HAP-1 (cell line): ENCODE results near the gene DNAJB4.
A peak's percentile ranks its signal among the peaks of the same experiment; 100 is the strongest.
"Not testable (repeated sequence)": the region's sequence is repeated elsewhere in the genome, so short reads cannot be mapped to it uniquely, and the experiment has no call there.

Experiments used
- DNase-seq, 2 experiments: peaks; one replicate each; pipeline ENCODE4 v3.0.0-alpha.2; 2016 to 2020; ENCODE audit warnings: low spot score in 2 of 2
- H3K27me3 ChIP-seq: fragments of 250-450 bp; sonication (Bioruptor Pico); 2 replicates; pipeline ENCODE4 v1.5.1; 2020; ENCODE audit warnings: low read depth, mild to moderate bottlenecking, moderate library complexity
- H3K36me3 ChIP-seq: fragments of 250-450 bp; sonication (Bioruptor Pico); replicated peaks from 2 replicates; pipeline ENCODE4 v1.5.1; 2020; ENCODE audit warnings: mild to moderate bottlenecking
- H3K4me1 ChIP-seq: fragments of 250-450 bp; sonication (Bioruptor Pico); 2 replicates; pipeline ENCODE4 v1.5.1; 2020; ENCODE audit warnings: mild to moderate bottlenecking
- H3K4me3 ChIP-seq: fragments of 250-450 bp; sonication (Bioruptor Pico); 2 replicates; pipeline ENCODE4 v1.5.1; 2020; ENCODE audit warnings: mild to moderate bottlenecking, moderate library complexity
- H3K9me3 ChIP-seq: fragments of 250-450 bp; sonication (Bioruptor Pico); 2 replicates; pipeline ENCODE4 v1.5.1; 2020; ENCODE audit warnings: mild to moderate bottlenecking, moderate library complexity
- in situ Hi-C: fragments of 300-500 bp; cut with MboI; formaldehyde crosslinking; loops from 3 replicates; pipeline ENCODE4 v1.14.3; 2020; ENCODE audit warnings: low sequenced_read_pairs, inconsistent platforms, mixed read lengths

Gene DNAJB4

GRCh38 chr1:78003882-78004718 is 639 bp upstream of the DNAJB4 start:
- Histone ChIP-seq H3K36me3 (no peaks in the 10 kb centered on the region), H3K4me3 (peak overlapping the region; percentile 39), H3K27me3 (no peaks in the 10 kb centered on the region), H3K9me3 (no peaks in the 10 kb centered on the region), H3K4me1 (peaks cover 24% of the 10 kb centered on the region)
- peak; percentile 83 to 91 for DNase-seq
- in situ Hi-C loops: no loop called here

DNA sequence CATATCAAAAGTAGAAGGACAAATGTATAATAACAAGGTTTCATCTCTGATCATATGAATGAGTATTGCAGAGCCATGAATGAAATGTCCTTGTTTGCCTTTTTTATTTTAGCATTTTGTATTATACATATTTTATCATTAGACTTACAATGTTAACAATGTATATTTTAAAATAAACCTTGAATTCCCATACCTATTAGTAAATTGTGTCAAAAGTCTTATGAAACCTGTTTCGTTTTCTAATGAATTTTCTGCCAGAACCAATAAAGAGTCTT is 646 bp downstream of the DNAJB4 start:
- Histone ChIP-seq H3K27me3 (no peaks in the 10 kb centered on the region), H3K9me3 (no peaks in the 10 kb centered on the region), H3K36me3 (no peaks in the 10 kb centered on the region), H3K4me3 (peak overlapping the region; percentile 39), H3K4me1 (peaks cover 29% of the 10 kb centered on the region)
- DNase-seq: no peak
- in situ Hi-C loops: no loop called here

DNA sequence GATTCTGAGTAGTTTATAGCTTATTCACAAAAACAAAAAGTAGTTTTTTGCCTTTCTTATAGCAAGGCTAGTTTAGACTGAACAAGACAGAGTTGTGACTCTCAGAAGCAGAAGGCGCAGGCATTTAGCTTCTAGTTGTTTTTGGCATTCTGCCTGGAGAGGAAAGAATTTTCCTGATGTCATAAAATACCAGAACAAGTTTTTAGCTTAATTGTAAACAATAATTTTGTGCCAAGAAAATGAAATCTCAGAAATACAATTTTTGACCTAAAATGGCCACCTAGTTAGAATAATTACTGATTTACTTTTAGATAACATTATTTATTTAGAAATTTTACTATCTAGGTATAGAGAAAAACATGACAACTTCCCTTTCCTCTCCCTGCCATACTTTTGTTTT is 1.0 kb downstream of the DNAJB4 start:
- Histone ChIP-seq H3K36me3 (no peaks in the 10 kb centered on the region), H3K27me3 (no peaks in the 10 kb centered on the region), H3K4me1 (peaks cover 29% of the 10 kb centered on the region), H3K4me3 (peak overlapping the region; percentile 39), H3K9me3 (no peaks in the 10 kb centered on the region)
- DNase-seq: peak; percentile 31 to 64
- in situ Hi-C loops: no loop called here

- Histone ChIP-seq H3K4me1 (peaks cover 29% of the 10 kb centered on the region), H3K36me3 (no peaks in the 10 kb centered on the region), H3K9me3 (no peaks in the 10 kb centered on the region), H3K27me3 (no peaks in the 10 kb centered on the region), H3K4me3 (peak overlapping the region; percentile 39)
- in situ Hi-C loops: no loop called here
- no peak for DNase-seq
These were observed 1.8 kb downstream of the DNAJB4 start for GRCh38 chr1:78006521-78006920.

DNA sequence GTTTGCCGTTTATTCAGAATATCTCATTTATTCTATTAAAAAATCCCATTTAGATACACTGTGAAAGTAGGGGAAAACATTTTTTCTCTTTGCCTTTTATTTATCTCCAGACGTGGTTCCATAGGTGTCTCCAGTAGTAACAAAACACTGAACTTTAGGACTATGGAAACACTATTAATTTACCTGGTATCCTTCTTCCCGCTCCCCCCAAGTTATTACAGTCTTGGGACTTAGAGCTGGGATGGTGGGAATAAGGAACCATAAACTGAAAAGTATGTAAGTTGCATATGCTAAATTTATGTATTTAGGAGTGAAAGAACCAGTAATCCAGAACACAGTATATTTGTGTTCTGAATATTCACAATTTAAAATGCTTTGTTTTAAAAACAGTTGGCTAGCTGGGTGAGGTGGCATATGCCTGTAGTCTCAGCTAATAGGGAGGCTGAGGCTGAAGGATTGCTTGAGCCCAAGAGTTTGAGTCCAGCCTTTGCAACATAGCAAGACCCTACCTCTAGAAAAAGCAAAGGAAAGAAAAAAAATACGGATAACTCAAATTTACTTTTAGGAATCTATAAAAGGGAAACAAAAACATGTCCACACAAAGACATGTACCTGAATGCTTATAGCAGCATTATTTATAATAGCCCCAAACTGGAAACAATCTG is 3.1 kb downstream of the DNAJB4 start:
- in situ Hi-C loops: no loop called here
- no peak for DNase-seq
- H3K4me3 ChIP-seq: 0 out of 2 replicates have a peak overlapping the region, but pooled peaks have one; percentile 0
- H3K27me3 ChIP-seq: no peaks in the 10 kb centered on the region
- peaks cover 19% of the 10 kb centered on the region for H3K4me1 ChIP-seq
- no peaks in the 10 kb centered on the region for H3K36me3 ChIP-seq
- H3K9me3 ChIP-seq: no peaks in the 10 kb centered on the region

- H3K9me3 ChIP-seq: no peaks in the 10 kb centered on the region
- in situ Hi-C loops: no loop called here
- H3K36me3 ChIP-seq: no peaks in the 10 kb centered on the region
- no peak overlapping the region for H3K4me3 ChIP-seq
- H3K27me3 ChIP-seq: no peaks in the 10 kb centered on the region
- no peak for DNase-seq
- peaks cover 8% of the 10 kb centered on the region for H3K4me1 ChIP-seq
These were observed 4.5 kb downstream of the DNAJB4 start for GRCh38 chr1:78009276-78009675.

DNA sequence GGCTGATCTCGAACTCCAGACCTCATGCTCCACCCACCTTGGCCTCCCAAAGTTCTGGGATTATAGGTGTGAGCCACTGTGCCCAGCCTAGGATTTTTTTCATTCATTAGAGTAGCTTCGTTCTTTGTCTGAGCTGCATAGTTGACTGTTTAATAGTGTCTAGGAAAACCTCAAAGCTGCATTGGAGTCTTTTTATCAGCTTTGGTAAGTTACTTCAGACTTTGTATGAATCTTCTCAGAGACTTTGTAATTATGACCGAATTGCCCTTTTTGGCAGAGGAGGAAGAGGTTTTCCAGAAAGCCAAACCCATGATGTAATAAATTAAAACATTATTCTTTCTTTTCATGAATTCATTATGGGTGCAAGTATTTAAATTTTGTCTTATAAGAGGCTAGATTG is 5.1 kb downstream of the DNAJB4 start:
- Histone ChIP-seq H3K36me3 (no peaks in the 10 kb centered on the region), H3K4me3 (no peak overlapping the region), H3K27me3 (no peaks in the 10 kb centered on the region), H3K4me1 (peaks cover 8% of the 10 kb centered on the region), H3K9me3 (no peaks in the 10 kb centered on the region)
- in situ Hi-C loops: no loop called here
- DNase-seq: peak in 1 of 2 experiments; percentile 10

DNA sequence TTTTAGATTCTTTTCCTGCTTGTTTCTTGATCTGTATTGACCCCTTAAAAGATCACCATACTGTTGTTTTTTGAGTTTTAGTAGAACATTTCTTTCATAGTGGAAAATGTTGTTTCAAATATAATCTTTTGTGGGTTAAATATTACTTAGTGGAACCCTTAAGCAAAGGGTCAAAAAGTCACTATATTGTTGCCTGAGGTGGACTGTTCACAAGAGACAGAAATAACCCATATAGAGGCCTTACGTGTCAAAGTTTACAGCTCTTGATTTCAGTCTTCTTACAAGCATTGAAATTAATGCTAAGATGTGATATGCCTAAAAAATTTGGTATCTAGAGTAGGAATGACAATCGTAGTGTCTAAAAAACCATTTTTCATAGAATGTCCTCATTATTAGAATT is 6.3 kb downstream of the DNAJB4 start:
- no peaks in the 10 kb centered on the region for H3K27me3 ChIP-seq
- DNase-seq: no peak
- H3K4me3 ChIP-seq: no peak overlapping the region
- peaks cover 8% of the 10 kb centered on the region for H3K4me1 ChIP-seq
- H3K36me3 ChIP-seq: peaks cover 3% of the 10 kb centered on the region; the same call in 1 of the 2 replicates
- in situ Hi-C loops: no loop called here
- H3K9me3 ChIP-seq: no peaks in the 10 kb centered on the region

GRCh38 chr1:78015148-78015547 is 10.4 kb downstream of the DNAJB4 start:
- in situ Hi-C loops: no loop called here
- Histone ChIP-seq H3K4me1 (peaks cover 2% of the 10 kb centered on the region; the same call in 1 of the 2 replicates), H3K9me3 (no peaks in the 10 kb centered on the region)

DNA sequence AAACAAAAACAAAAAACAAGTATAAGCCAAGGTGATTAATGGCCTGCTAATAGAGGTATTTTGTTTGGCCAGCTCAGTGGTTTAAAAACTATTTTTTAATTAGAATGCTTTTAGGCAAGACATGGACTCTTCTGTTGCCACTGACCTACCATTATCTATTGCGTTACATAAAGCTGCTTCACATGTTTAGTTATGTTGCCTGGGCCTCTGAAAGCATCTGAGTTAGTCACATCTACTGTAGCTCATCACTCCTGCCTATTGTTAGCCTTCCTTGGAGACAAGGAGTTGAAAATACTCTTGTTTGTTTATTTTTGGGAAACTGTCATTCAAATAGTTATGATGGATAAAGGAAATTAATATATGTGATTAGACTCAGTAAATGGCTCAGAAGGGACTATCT is 14.3 kb downstream of the DNAJB4 start:
- no peaks in the 10 kb centered on the region for H3K4me1 ChIP-seq
- H3K36me3 ChIP-seq: peaks cover 3% of the 10 kb centered on the region
- H3K27me3 ChIP-seq: no peaks in the 10 kb centered on the region
- DNase-seq: no peak
- H3K4me3 ChIP-seq: no peak overlapping the region
- in situ Hi-C loops: no loop called here
- no peaks in the 10 kb centered on the region for H3K9me3 ChIP-seq

More at GRCh38 chr1:78015148-78015547, 10.4 kb downstream of the DNAJB4 start:
- H3K4me3 ChIP-seq: no peak overlapping the region
- H3K27me3 ChIP-seq: no peaks in the 10 kb centered on the region
- H3K36me3 ChIP-seq: peaks cover 3% of the 10 kb centered on the region
- no peak for DNase-seq

- H3K4me1 ChIP-seq, in situ Hi-C loops, H3K27me3 ChIP-seq, H3K36me3 ChIP-seq, DNase-seq, H3K9me3 ChIP-seq, H3K4me3 ChIP-seq: not testable (repeated sequence)
These were observed 16.4 kb downstream of the DNAJB4 start for GRCh38 chr1:78021134-78021533.

DNA sequence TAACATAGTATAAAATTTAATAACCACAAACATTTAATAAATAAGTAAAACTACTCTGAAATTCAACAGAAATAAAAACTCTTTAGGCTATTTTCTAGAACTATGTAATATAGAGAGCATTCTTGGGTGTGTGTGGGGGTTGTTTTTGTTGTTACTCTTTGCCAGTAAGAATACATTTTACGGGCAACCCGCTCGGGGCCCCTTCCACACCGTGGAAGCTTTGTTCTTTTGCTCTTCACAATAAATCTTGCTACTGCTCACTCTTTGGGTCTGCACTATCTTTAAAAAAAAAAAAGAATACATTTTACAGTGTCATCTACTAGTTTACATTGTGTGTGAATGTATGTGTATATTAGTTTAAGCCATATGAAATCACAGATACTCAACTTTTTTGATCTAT is 25.1 kb downstream of the DNAJB4 start:
- H3K36me3 ChIP-seq: no peaks in the 10 kb centered on the region
- H3K4me3 ChIP-seq: no peak overlapping the region
- H3K4me1 ChIP-seq: no peaks in the 10 kb centered on the region
- no peaks in the 10 kb centered on the region for H3K9me3 ChIP-seq
- H3K27me3 ChIP-seq: no peaks in the 10 kb centered on the region
- in situ Hi-C loops: no loop called here
- no peak for DNase-seq

- DNase-seq: no peak
- in situ Hi-C loops: no loop called here
These were observed 28.5 kb downstream of the DNAJB4 start for GRCh38 chr1:78032996-78033796.

GRCh38 chr1:78033797-78034172 is 29.0 kb downstream of the DNAJB4 start:
- no peaks in the 10 kb centered on the region for H3K36me3 ChIP-seq
- H3K4me1 ChIP-seq: no peaks in the 10 kb centered on the region
- in situ Hi-C loops: no loop called here
- no peaks in the 10 kb centered on the region for H3K9me3 ChIP-seq
- H3K27me3 ChIP-seq: no peaks in the 10 kb centered on the region
- no peak overlapping the region for H3K4me3 ChIP-seq
- DNase-seq: no peak

More at GRCh38 chr1:78032996-78033796, 28.5 kb downstream of the DNAJB4 start:
- H3K4me1 ChIP-seq: no peaks in the 10 kb centered on the region
- H3K27me3 ChIP-seq: no peaks in the 10 kb centered on the region
- no peaks in the 10 kb centered on the region for H3K36me3 ChIP-seq
- no peaks in the 10 kb centered on the region for H3K9me3 ChIP-seq
- H3K4me3 ChIP-seq: no peak overlapping the region
